A673 (cell line): ENCODE measurements around the gene UQCRFS1. TPM values are rescaled to one million over a fixed set of nuclear protein-coding genes. Genes with fewer than 3 reads are reported as not detected.
A peak's percentile ranks its signal among the peaks of the same experiment; 100 is the strongest.

Source experiments
- Bru-seq: library from RNA; stranded (reverse); fragments of 400-500 nt; gene quantifications from one replicate; lab custom pipeline; 2021; lab: Mats Ljungman, UMichigan
- BruChase-seq, 2 experiments: library from RNA; stranded (reverse); fragments of 400-500 nt; gene quantifications; one replicate each; lab custom pipeline; 2021; lab: Mats Ljungman, UMichigan
- BruUV-seq: library from RNA; stranded (reverse); fragments of 400-500 nt; replicated peaks from 2 replicates; lab custom pipeline; 2021; lab: Mats Ljungman, UMichigan
- CTCF ChIA-PET: fragments of 300-600 bp; sonication (Branson Sonifier 250); formaldehyde crosslinking; loops from one replicate; lab custom pipeline; 2022; ENCODE audit warnings: antibody characterized with exemption; lab: Charles Lee
- POLR2A ChIA-PET: fragments of 300-600 bp; sonication (Branson Sonifier 250); formaldehyde crosslinking; loops from one replicate; lab custom pipeline; 2022; ENCODE audit warnings: antibody characterized with exemption; ENCODE audit not compliant: low non-redundant PET; lab: Charles Lee
- DNase-seq: peaks from one replicate; pipeline ENCODE4 v3.0.0-alpha.2; 2015; ENCODE audit warnings: low spot score
- H3K27ac ChIP-seq: fragments of 200-600 bp; sonication (generic); 2 replicates; pipeline ENCODE4 v1.5.1; 2016; ENCODE audit warnings: mixed run types, low read depth, mild to moderate bottlenecking, mixed read lengths, antibody characterized with exemption, low read length; ENCODE audit not compliant: poor library complexity, severe bottlenecking
- H3K27me3 ChIP-seq: fragments of 200-600 bp; sonication (generic); replicated peaks from 2 replicates; pipeline ENCODE4 v1.6.1; 2017; ENCODE audit warnings: mixed run types, low read depth, mild to moderate bottlenecking, mixed read lengths, antibody characterized with exemption, low read length; ENCODE audit not compliant: insufficient read depth, poor library complexity
- H3K36me3 ChIP-seq: fragments of 200-600 bp; sonication (generic); 2 replicates; pipeline ENCODE4 v1.6.1; 2016; ENCODE audit warnings: mixed run types, mild to moderate bottlenecking, mixed read lengths, antibody characterized with exemption, low read length; ENCODE audit not compliant: insufficient read depth, poor library complexity, severe bottlenecking
- H3K4me1 ChIP-seq: fragments of 200-600 bp; sonication (generic); 2 replicates; pipeline ENCODE4 v1.6.1; 2017; ENCODE audit warnings: mixed run types, mild to moderate bottlenecking, mixed read lengths, antibody characterized with exemption, low read length; ENCODE audit not compliant: insufficient read depth, poor library complexity, severe bottlenecking
- H3K4me3 ChIP-seq: fragments of 200-600 bp; sonication (generic); 2 replicates; pipeline ENCODE4 v1.5.1; 2016; ENCODE audit warnings: low read depth, mixed run types, mild to moderate bottlenecking, mixed read lengths, low read length; ENCODE audit not compliant: poor library complexity, severe bottlenecking
- H3K9me3 ChIP-seq: fragments of 200-600 bp; sonication (generic); 2 replicates; pipeline ENCODE4 v1.6.1; 2016; ENCODE audit warnings: mixed run types, low read depth, mild to moderate bottlenecking, mixed read lengths, antibody characterized with exemption, low read length; ENCODE audit not compliant: poor library complexity, severe bottlenecking
- CTCF ChIP-seq: fragments of 300-800, 200-600 bp; sonication (generic); conservative IDR thresholded peaks from 2 replicates; pipeline ENCODE4 v1.5.1; 2017; ENCODE audit warnings: low read depth, mild to moderate bottlenecking, antibody characterized with exemption, low read length, moderate library complexity, mixed read lengths
- EZH2 ChIP-seq: fragments of 200-600 bp; sonication (generic); IDR thresholded peaks from 2 replicates; pipeline ENCODE4 v1.6.1; 2017; ENCODE audit warnings: borderline replicate concordance, low read depth, mild to moderate bottlenecking, mixed read lengths, antibody characterized with exemption, low read length; ENCODE audit not compliant: poor library complexity, severe bottlenecking
- intact Hi-C: fragments of 100-400 bp; cut with micrococcal nuclease; formaldehyde crosslinking; loops from one replicate; pipeline ENCODE4 v1.10.0; 2022; ENCODE audit not compliant: unreplicated experiment
- long read RNA-seq: library from polyadenylated mRNA; stranded (forward); transcript quantifications from one replicate; pipeline ENCODE4 v2.0.0, GENCODE V29; 2022
- total RNA-seq: library from RNA; stranded (reverse); gene quantifications from 2 replicates; pipeline ENCODE4 v1.2.3, GENCODE V29; 2021

The UQCRFS1 gene
- total RNA-seq: 47.3 and 48.8 TPM in 2 replicates
- percentile 97 among the genes with signal in this experiment for Bru-seq, nascent RNA
- BruChase-seq, experiment 1, labeled RNA remaining after a 2-hour chase: percentile 87 among the genes with signal in this experiment
- percentile 91 among the genes with signal in this experiment for BruChase-seq, experiment 2, labeled RNA remaining after a 6-hour chase
- long read RNA-seq, transcript UQCRFS1-201 (2 exons, 3,475 nt): major isoform, 486 of 493 reads
- long read RNA-seq, partial matches to known transcripts: 6 of 493 reads
- long read RNA-seq, other reads (novel, unspliced or antisense): 1 of 493 reads

- H3K4me3 ChIP-seq: peak within 1 kb of the TSS; percentile 69
- H3K27me3 ChIP-seq: peaks cover under 1% of the 10 kb centered on the region
- intact Hi-C loops: no loop called here
- POLR2A ChIA-PET: no interaction called here
- peaks cover 10% of the 10 kb centered on the region for H3K36me3 ChIP-seq
- no peaks in the 10 kb centered on the region for H3K4me1 ChIP-seq
- TF ChIP-seq CTCF: no peak
- TF ChIP-seq EZH2: no peak
- BruUV-seq: no TSS peak
- CTCF ChIA-PET: no interaction called here
- H3K27ac ChIP-seq: peak within 1 kb of the TSS; percentile 90
- peaks cover 8% of the 10 kb centered on the region for H3K9me3 ChIP-seq
- peak; percentile 95 for DNase-seq
Observed at GRCh38 chr19:29212648-29213573, at the start of gene UQCRFS1. UQCRFS1 (minus strand) TSS chr19:29213151; CDS start chr19:29213118, 33 bp downstream.

GRCh38 chr19:29262085-29262484 is 49.1 kb upstream of the UQCRFS1 start:
- H3K9me3 ChIP-seq: no peaks in the 10 kb centered on the region
- CTCF ChIA-PET: no interaction called here
- H3K4me3 ChIP-seq: no peak overlapping the region
- POLR2A ChIA-PET: no interaction called here
- H3K36me3 ChIP-seq: no peaks in the 10 kb centered on the region
- no peak for TF ChIP-seq CTCF
- no peak for DNase-seq
- BruUV-seq: no TSS peak
- intact Hi-C loops: no loop called here
- no peak overlapping the region for H3K27ac ChIP-seq
- no peaks in the 10 kb centered on the region for H3K4me1 ChIP-seq
- no peaks in the 10 kb centered on the region for H3K27me3 ChIP-seq

- no peak overlapping the region for H3K27ac ChIP-seq
- peak; percentile 67 for DNase-seq
- no peak overlapping the region for H3K4me3 ChIP-seq
- intact Hi-C loops: no loop called here
- no peaks in the 10 kb centered on the region for H3K27me3 ChIP-seq
- CTCF ChIA-PET: no interaction called here
- no peaks in the 10 kb centered on the region for H3K9me3 ChIP-seq
- no peak for TF ChIP-seq EZH2
- TF ChIP-seq CTCF: peak; percentile 60
- no TSS peak for BruUV-seq
- POLR2A ChIA-PET: no interaction called here
- no peaks in the 10 kb centered on the region for H3K4me1 ChIP-seq
- H3K36me3 ChIP-seq: no peaks in the 10 kb centered on the region
Observed at GRCh38 chr19:29260477-29261317, 47.7 kb upstream of the UQCRFS1 start.
